Measurements from ENCODE around the gene CARS1.

CARS1 gene

GRCh38 chr11:3049430-3050243 is 7.6 kb downstream of the CARS1 start:
- no peak for TF ChIP-seq Cebpa-rat (IDR thresholded peaks at IDR 0.05)
- H4K20me1 ChIP-seq, result peaks cover 100% of the 10 kb centered on the region
- H3K4me2 ChIP-seq, result peak overlapping the region; percentile 91
- no peak overlapping the region for H3K4me3 ChIP-seq
- peak overlapping the region; percentile 62 for H3K9ac ChIP-seq
- H3K9me3 ChIP-seq, result no peaks in the 10 kb centered on the region
- peak overlapping the region; percentile 84 for H3K27ac ChIP-seq
- H3K36me3 ChIP-seq, result peaks cover 50% of the 10 kb centered on the region
- peaks cover 74% of the 10 kb centered on the region for H3K4me1 ChIP-seq
- H3K27me3 ChIP-seq, result no peaks in the 10 kb centered on the region

- no peak for TF ChIP-seq Cebpa-rat (IDR thresholded peaks at IDR 0.05)
- Histone ChIP-seq H4K20me1 (peaks cover 100% of the 10 kb centered on the region), H3K9me3 (no peaks in the 10 kb centered on the region), H3K4me3 (no peak overlapping the region), H3K4me2 (peak overlapping the region; percentile 13; the same call in 1 of the 2 replicates), H3K9ac (peak overlapping the region; percentile 23; the same call in 1 of the 2 replicates), H3K27me3 (no peaks in the 10 kb centered on the region), H3K27ac (no peak overlapping the region), H3K4me1 (peaks cover 62% of the 10 kb centered on the region), H3K36me3 (peaks cover 57% of the 10 kb centered on the region)
Observed at GRCh38 chr11:3047637-3048036, 9.6 kb downstream of the CARS1 start.

- no peaks in the 10 kb centered on the region for H3K27me3 ChIP-seq
- H3K4me3 ChIP-seq, result no peak overlapping the region
- H3K27ac ChIP-seq, result 0 out of 2 replicates have a peak overlapping the region, but pooled peaks have one; percentile 14
- H3K36me3 ChIP-seq, result peaks cover 67% of the 10 kb centered on the region
- H3K9ac ChIP-seq, result no peak overlapping the region
- no peak for TF ChIP-seq Cebpa-rat (IDR thresholded peaks at IDR 0.05)
- H3K9me3 ChIP-seq, result no peaks in the 10 kb centered on the region
- H3K4me2 ChIP-seq, result no peak overlapping the region; the same call in 1 of the 2 replicates
- peaks cover 52% of the 10 kb centered on the region for H3K4me1 ChIP-seq
- peaks cover 100% of the 10 kb centered on the region for H4K20me1 ChIP-seq
Observed at GRCh38 chr11:3046641-3047040, 10.6 kb downstream of the CARS1 start.

DNA sequence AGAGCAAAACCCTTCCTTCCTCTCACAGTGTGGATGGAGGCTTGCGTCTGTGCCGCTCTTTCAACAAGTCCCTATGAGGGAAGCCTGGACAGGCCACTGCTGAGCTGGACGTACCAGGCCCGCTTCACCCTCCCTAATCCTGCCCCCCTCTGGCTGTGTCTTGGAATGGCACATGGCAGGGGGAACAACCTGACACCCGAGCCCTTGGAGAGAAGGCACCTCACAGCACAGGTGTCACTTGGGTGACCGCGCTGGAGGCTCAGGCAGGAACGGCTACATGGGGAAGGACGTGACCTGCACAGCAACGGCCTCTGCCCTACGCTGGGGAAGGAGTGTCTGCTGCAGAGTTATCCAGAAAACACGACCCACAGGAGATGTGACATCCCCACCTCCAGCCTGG is 11.0 kb downstream of the CARS1 start:
- Histone ChIP-seq H3K4me1 (peaks cover 47% of the 10 kb centered on the region), H3K27me3 (no peaks in the 10 kb centered on the region), H3K9me3 (no peaks in the 10 kb centered on the region), H3K4me2 (no peak overlapping the region), H4K20me1 (peaks cover 100% of the 10 kb centered on the region), H3K9ac (no peak overlapping the region), H3K27ac (0 out of 2 replicates have a peak overlapping the region, but pooled peaks have one; percentile 14), H3K4me3 (no peak overlapping the region), H3K36me3 (peaks cover 71% of the 10 kb centered on the region)
- TF ChIP-seq Cebpa-rat (IDR thresholded peaks at IDR 0.05), result no peak

- Histone ChIP-seq H3K9me3 (no peaks in the 10 kb centered on the region), H4K20me1 (peaks cover 99% of the 10 kb centered on the region), H3K36me3 (peaks cover 84% of the 10 kb centered on the region)
Observed at GRCh38 chr11:3044915-3045314, 12.3 kb downstream of the CARS1 start.

GRCh38 chr11:3044004-3044403 is 13.2 kb downstream of the CARS1 start:
- no peak for TF ChIP-seq Cebpa-rat (IDR thresholded peaks at IDR 0.05)
- H3K27me3 ChIP-seq, result no peaks in the 10 kb centered on the region
- H3K27ac ChIP-seq, result peak overlapping the region; percentile 14; the same call in 1 of the 2 replicates
- H3K9ac ChIP-seq, result no peak overlapping the region
- peaks cover 25% of the 10 kb centered on the region for H3K4me1 ChIP-seq
- peaks cover 88% of the 10 kb centered on the region for H3K36me3 ChIP-seq
- H3K4me3 ChIP-seq, result no peak overlapping the region
- H3K4me2 ChIP-seq, result no peak overlapping the region
- peaks cover 99% of the 10 kb centered on the region for H4K20me1 ChIP-seq
- no peaks in the 10 kb centered on the region for H3K9me3 ChIP-seq

More at GRCh38 chr11:3044915-3045314, 12.3 kb downstream of the CARS1 start:
- Histone ChIP-seq H3K4me3 (no peak overlapping the region), H3K9ac (no peak overlapping the region), H3K27me3 (no peaks in the 10 kb centered on the region), H3K27ac (no peak overlapping the region), H3K4me1 (peaks cover 34% of the 10 kb centered on the region), H3K4me2 (no peak overlapping the region)
- TF ChIP-seq Cebpa-rat (IDR thresholded peaks at IDR 0.05), result no peak

DNA sequence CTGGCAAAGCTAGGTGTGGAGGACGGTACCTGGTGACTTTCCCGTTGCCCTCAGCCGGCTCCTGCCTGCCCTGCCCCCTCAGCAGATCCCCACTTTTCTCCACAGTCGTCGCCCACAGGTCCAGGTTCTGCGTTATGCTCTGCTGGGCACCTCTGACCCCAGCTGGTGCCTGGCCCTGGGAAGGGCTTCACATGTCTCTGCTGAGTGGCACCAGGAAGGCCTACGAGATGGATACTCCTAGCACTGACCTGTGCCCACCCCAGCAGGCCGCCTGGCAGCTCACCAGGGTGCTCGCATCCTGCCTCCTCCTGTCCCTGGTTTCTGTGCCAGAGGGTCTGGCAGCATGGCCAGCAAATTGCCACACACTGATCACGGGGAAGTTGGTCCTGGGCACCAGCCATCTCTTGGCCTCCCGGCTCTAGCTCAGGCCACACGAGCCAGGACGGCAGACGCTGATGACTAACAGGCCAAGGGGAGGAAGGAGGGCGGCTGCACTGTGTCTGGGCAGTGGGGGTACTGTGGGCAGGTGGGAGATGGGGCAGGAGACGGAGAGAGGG is 13.8 kb downstream of the CARS1 start:
- Histone ChIP-seq H3K4me1 (peaks cover 20% of the 10 kb centered on the region), H3K27ac (peak overlapping the region; percentile 14; the same call in 1 of the 2 replicates), H3K36me3 (peaks cover 93% of the 10 kb centered on the region), H3K9ac (no peak overlapping the region), H4K20me1 (peaks cover 97% of the 10 kb centered on the region), H3K4me3 (no peak overlapping the region), H3K27me3 (no peaks in the 10 kb centered on the region), H3K4me2 (no peak overlapping the region), H3K9me3 (no peaks in the 10 kb centered on the region)
- no peak for TF ChIP-seq Cebpa-rat (IDR thresholded peaks at IDR 0.05)

DNA sequence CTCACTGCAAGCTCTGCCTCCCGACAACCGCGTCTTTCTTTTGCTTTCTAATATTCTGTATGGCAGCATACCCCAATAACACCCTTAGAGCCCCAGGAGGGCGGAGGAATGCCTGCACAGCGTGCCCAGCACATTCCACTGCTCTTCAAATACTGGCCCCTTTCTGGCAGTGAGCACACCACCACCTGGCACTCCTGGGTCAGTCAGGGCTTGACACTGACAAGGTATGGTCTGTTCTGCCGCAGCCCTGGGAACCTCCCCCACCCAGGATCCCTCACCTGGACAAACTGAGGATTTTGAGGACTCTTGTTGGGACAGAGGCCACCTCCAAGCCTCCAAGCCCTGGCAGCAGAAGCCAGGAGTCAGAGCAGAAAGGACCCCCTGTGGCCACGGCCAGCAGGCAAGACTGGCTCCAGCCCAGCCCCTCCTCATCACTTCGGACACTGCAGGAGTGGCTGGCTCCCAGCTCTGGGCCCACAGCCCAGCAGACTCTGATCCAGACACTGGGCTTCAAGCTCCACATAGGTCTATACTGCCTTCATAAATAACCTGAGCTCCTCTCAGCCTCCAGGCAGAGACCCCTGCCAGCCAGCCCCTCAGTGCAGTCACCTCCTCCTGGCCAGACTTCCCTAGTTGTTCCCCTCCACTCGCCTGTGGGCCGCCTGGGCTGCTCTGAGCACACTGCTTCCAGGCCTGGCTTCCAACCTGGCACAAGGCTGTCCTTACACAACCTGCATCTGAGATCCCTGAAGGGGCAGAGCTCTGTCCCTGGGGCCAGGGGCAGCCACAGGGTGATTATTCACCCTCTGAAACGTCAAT is 14.5 kb downstream of the CARS1 start:
- peaks cover 17% of the 10 kb centered on the region for H3K4me1 ChIP-seq
- no peak overlapping the region for H3K4me3 ChIP-seq
- H3K27ac ChIP-seq, result 0 out of 2 replicates have a peak overlapping the region, but pooled peaks have one; percentile 38
- H3K9me3 ChIP-seq, result no peaks in the 10 kb centered on the region
- H3K4me2 ChIP-seq, result no peak overlapping the region
- peaks cover 96% of the 10 kb centered on the region for H3K36me3 ChIP-seq
- no peak for TF ChIP-seq Cebpa-rat (IDR thresholded peaks at IDR 0.05)
- no peak overlapping the region for H3K9ac ChIP-seq
- H3K27me3 ChIP-seq, result no peaks in the 10 kb centered on the region
- peaks cover 97% of the 10 kb centered on the region for H4K20me1 ChIP-seq

GRCh38 chr11:3041699-3042441 is 15.4 kb downstream of the CARS1 start:
- peaks cover 97% of the 10 kb centered on the region for H4K20me1 ChIP-seq
- no peak for TF ChIP-seq Cebpa-rat (IDR thresholded peaks at IDR 0.05)
- H3K4me2 ChIP-seq, result no peak overlapping the region
- H3K4me1 ChIP-seq, result peaks cover 17% of the 10 kb centered on the region
- H3K36me3 ChIP-seq, result peaks cover 99% of the 10 kb centered on the region
- H3K27ac ChIP-seq, result no peak overlapping the region
- no peaks in the 10 kb centered on the region for H3K9me3 ChIP-seq
- no peak overlapping the region for H3K9ac ChIP-seq
- no peak overlapping the region for H3K4me3 ChIP-seq
- no peaks in the 10 kb centered on the region for H3K27me3 ChIP-seq

Measured in BLaER1 (cell line).